Measurements from ENCODE around the gene BMERB1.
"Not testable (repeated sequence)": the region's sequence is repeated elsewhere in the genome, so short reads cannot be mapped to it uniquely, and the experiment has no call there.

Gene BMERB1

DNA sequence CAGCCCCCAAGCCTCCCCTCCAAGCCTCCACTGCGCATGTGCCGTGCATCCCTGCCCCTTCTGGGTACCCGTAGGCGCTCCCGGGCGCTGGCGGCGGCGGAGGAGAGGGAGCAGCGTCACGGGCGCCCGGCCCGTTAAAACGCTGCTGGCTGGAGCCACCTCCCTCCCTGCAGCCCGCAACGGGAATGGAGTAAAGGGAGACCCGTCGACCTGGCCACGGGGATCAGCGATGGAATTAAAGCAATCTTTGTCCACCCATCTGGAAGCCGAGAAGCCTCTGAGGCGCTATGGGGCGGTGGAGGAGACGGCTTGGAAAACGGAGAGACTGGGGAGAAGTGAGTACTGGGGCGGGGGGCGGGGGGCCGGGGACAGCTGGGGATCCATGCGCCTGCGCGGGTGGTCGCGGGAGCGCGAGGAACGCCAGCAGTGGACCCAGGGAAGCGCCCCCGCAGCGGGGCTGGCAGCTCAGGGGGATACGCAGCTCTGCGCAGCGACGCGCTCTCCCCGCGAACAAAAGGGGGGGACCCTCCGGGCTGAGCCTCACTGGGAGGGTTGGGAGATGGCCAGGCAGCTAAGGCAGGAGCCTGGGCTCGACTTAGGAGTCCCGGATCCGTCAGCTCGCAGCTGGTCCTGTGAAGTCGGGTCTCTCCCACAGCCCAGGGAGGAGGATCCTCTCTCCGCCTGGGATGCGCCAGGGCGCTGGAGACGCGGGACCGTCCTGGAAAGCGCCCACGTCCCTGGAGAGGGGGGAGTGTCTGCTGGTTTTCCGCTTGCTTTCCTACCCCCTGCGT, at the start of gene BMERB1:
BMERB1 (plus strand) TSS at position 164 of the 791 bp plus-strand sequence; CDS start at position 230, 66 bp downstream.
- no peak for DNase-seq

DNA sequence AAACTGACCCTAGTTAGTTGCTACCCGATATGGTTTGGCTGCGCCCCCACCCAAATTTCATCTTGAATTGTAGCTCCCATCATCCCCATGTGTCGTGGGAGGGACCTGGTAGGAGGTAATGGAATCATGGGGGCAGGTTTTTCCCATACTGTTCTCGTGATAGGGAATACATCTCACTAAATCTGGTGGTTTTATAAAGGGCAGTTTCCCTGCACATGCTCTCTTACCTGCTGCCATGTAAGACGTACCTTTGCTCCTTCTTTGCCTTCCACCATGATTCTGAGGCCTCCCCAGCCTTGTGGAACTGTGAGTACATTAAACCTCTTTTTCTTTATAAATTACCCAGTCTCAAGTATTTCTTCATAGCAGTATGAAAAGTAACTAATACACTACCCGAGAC, 46.3 kb upstream of the BMERB1 start:
- DNase-seq, result not testable (repeated sequence)

- DNase-seq, result not testable (repeated sequence)
Observed at GRCh38 chr16:15389916-15390315, 44.5 kb upstream of the BMERB1 start.

GRCh38 chr16:15393025-15393424, 41.4 kb upstream of the BMERB1 start:
- not testable (repeated sequence) for DNase-seq

- DNase-seq, result not testable (repeated sequence)
Observed at GRCh38 chr16:15395631-15396508, 38.5 kb upstream of the BMERB1 start, which contains the start of gene MPV17L. Gene MPV17L, plus strand, starts transcription at chr16:15395754. Its CDS starts 144 bp downstream, at chr16:15395898.

DNA sequence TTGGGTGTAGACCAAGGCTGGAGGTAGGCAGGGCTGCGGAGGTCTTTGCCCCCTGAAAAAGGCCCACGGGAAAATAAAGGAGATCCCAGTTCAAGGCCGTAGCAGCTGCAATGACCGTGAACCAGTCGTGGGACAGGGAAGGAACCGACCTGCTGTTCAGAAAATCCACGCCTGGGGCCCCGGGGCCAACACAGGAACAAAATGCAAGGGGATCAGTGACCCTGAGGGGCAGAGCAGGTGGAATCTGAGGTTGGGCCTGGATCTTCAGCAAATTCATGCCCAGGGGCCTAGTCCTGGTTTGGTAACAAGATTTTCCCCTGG, 37.9 kb upstream of the BMERB1 start:
- not testable (repeated sequence) for DNase-seq

DNA sequence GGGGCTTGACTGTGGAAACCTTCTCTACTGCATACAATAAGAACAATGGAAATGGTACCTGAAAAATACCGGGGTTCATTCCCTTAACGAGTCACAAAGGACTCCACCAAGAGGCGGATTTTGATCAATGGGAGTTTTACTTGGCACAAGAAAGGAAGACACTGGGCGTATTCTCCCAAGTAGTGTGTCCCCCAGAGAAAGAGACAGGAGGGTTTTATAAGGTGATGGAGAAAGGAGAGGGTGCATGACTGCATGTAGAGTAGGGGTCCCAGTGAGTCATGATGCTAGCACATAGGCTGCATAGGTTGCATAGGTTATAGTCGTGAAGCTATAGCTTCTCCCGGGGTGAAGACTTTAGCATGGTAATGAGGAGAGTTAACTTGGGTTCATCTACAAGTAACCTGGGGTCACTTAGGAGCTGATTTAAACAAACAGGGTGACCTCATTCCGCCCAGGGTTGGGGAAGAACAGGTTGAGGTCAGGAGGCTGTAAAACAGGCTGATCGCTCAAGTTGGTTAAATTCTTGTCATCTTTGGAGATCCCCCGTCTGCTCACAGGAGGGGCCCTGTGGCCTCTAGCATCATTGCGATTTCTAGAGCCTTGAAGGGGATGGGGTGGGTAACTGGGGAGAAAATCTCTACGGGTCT, 37.3 kb upstream of the BMERB1 start:
- no peak for DNase-seq

DNA sequence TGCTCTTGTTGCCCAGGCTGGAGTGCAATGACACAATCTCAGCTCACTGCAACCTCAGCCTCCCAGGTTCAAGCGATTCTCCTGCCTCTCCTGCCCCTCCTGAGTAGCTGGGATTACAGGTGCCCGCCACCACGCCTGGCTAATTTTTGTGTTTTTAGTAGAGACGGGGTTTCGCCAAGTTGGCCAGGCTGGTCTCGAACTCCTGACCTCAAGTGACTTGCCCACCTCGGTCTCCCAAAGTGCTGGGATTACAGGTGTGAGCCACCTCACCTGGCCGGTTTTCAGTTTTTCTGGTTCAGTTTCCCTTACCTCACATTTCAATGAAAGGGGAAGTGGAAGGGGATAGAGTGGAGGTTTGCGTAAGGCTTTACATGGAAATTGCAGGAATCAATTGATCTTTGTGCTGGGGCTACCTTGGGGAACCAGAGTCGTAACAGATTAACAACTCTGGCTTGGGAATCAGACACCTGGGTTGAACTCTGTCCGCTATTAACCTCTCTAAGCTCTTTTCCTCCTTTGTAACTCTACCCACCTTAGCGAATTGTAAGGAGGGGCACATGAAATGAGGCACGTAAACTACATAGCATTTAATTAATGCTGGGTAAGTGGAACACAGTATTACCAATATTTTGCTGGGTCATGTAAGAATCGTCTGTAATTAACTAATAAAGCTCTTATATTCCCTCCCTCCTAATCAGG, 35.6 kb upstream of the BMERB1 start:
- no peak for DNase-seq

DNA sequence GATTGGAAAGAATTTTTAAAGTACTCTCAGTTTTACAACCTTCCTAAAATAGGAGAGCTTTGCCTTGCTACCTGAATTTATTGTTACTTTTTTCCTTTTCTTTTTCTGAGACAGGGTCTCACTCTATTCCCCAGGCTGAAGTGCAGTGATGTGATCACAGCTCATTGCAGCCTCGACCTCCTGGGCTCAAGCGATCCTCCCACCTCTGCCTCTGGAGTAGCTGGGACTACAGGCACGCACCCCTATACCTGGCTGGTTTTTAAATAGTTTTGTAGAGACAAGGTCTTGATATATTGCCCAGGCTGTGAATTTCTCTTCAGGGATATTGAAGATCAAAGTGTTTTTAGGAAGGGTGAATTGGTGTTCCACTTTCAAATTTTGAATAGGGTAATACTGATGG, 35.1 kb upstream of the BMERB1 start:
- no peak for DNase-seq

- DNase-seq, result not testable (repeated sequence)
Observed at GRCh38 chr16:15400314-15400713, 34.1 kb upstream of the BMERB1 start.

DNA sequence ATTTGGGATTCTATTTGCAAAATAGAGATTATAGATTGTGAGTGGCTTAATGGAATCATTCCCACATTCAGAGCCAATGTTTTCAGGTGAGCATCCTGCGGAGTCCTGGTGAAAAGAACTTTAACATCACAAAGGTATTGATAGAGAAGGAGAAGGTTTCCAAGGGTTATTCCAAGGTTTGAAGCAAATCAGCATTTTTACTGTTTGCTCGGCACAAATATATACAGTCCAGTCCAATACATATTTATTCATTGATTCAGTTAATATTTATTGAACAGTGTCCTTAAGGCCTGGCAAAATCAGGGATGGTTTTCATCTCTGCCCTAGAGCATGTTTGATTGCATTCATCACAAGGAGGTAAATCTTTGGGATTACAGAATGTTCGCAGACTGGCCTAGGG, 32.4 kb upstream of the BMERB1 start:
- DNase-seq, result no peak

GRCh38 chr16:15403392-15403995, 30.9 kb upstream of the BMERB1 start:
- DNase-seq, result no peak

DNA sequence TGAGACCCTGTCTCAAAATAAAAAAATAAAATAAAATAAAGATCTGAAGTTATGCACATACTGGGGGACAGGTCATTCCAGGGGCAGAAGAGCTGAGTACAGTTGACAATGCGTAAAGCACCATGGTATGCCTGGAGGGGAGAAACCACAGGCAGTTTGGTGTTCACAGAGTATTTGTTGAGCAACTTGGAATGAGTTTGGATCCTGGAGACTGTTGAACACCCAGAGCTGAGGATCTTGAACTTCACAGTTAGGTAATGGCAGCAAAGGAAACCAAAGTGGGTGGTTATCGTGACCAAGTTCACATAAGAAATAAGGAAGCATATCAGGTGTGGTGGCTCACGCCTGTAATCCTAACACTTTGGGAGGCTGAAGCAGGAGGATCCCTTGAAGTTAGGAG, 30.3 kb upstream of the BMERB1 start:
- not testable (repeated sequence) for DNase-seq

- DNase-seq, result no peak
Observed at GRCh38 chr16:15404792-15405191, 29.6 kb upstream of the BMERB1 start.

- not testable (repeated sequence) for DNase-seq
Observed at GRCh38 chr16:15407756-15408155, 26.6 kb upstream of the BMERB1 start.

DNA sequence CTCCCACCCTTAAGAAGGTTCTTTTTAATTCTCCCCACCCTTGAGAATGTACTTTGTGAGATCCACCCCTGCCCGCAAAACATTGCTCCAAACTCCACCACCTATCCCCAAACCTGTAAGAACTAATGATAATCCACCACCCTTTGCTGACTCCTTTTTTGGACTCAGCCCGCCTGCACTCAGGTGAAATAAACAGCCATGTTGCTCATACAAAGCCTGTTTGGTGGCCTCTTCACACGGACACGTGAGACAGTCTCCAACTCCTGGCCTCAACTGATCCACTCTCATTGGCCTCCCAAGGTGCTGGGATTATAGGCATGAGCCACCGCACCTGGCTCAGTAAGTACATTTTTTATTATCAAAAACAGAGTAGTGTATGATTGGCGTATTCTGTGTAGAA, 24.9 kb upstream of the BMERB1 start:
- DNase-seq, result not testable (repeated sequence)

DNA sequence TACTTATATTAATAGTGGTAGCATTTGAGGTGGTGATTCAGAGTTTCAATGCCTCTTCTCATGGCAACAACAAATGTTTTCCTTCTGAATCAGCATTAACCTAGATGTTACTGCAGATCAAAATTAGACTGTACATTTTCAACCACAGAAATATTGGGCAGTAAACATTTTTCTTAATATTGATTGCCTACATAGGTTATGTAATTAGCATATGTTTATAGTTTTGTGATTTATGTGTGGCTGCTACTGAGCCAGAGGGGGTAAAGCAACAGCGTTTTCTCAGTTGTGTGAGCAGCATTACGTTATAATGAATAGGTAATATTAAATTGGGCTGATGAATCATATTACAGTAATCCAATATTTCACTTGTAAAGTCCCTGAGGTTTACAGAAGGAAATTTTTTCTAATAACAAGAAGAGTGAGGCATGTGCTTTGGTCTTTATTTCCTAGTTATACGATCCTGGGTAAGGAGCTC, 18.8 kb upstream of the BMERB1 start:
- no peak for DNase-seq

DNA sequence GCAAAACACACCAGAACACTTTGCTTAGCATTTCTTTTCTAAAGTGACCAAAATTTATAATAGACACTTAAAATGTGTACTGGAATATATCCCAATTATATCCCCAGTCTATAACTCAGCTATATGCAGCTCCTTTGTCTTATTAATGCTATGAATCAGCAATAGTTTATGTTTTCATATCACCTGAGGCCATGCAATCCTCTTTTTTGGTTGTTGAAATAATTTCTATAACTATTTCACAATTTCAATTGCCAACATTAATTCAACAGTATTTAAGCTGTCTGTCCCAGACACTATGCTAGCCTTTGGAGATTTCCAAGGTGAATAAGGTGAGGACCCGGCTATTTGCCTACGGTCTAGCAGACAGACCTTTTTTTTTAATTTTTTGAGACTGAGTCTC, 17.2 kb upstream of the BMERB1 start:
- DNase-seq, result no peak

- DNase-seq, result no peak
Observed at GRCh38 chr16:15418206-15418605, 16.2 kb upstream of the BMERB1 start.

GRCh38 chr16:15421696-15422095, 12.7 kb upstream of the BMERB1 start:
- DNase-seq, result not testable (repeated sequence)

GRCh38 chr16:15422222-15422621, 12.2 kb upstream of the BMERB1 start:
- no peak for DNase-seq

DNA sequence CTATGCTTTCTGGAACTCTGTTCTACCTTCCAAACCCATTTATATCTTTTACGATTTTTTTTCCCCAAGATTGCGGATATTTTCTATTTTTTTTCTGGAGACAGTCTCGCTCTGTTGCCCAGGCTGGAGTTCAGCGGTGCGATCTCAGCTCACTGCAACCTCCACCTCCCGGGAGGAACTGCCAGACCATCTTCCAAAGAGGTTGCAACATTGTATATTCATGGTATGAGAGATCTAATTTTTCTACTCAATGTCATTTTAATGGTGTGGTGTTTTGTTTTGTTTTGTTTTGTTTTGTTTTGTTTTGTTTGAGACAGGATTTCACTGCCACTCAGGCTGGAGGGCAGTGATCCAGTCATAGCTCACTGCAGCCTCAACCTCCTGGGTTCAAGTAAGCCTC, 8.5 kb upstream of the BMERB1 start:
- no peak for DNase-seq

All from AML-193 (cell line).